Activated CD4-positive, alpha-beta T cell treated with anti-CD3 and anti-CD28 coated beads, Interleukin-2, amount 10 ng/mL, durations not matched to agents 7 days and 5 days (primary cell): ENCODE data around the gene OXSR1. TPM values are rescaled to one million over a fixed set of nuclear protein-coding genes. Genes with fewer than 3 reads are reported as not detected.
"Not testable (repeated sequence)": the region's sequence is repeated elsewhere in the genome, so short reads cannot be mapped to it uniquely, and the experiment has no call there.

Experiments used
- CTCF ChIA-PET: fragments of 350-600 bp; sonication (Branson Sonifier 250); formaldehyde crosslinking; loops from one replicate; lab custom pipeline; 2021; ENCODE audit warnings: antibody characterized with exemption; lab: Charles Lee
- POLR2A ChIA-PET: fragments of 350-600 bp; sonication (Branson Sonifier 250); formaldehyde crosslinking; loops from one replicate; lab custom pipeline; 2021; ENCODE audit warnings: antibody characterized with exemption; lab: Charles Lee
- DNase-seq: peaks from one replicate; pipeline ENCODE4 v3.0.0-alpha.2; 2020
- H3K27ac Mint-ChIP-seq: one replicate; pipeline ENCODE4 v1.8.0; 2021; ENCODE audit warnings: mild to moderate bottlenecking, moderate library complexity, mixed read lengths
- H3K27me3 Mint-ChIP-seq: one replicate; pipeline ENCODE4 v1.8.0; 2021; ENCODE audit warnings: mixed read lengths
- H3K36me3 Mint-ChIP-seq: one replicate; pipeline ENCODE4 v1.8.0; 2021; ENCODE audit warnings: low read depth, mixed read lengths
- H3K4me1 Mint-ChIP-seq: one replicate; pipeline ENCODE4 v1.8.0; 2021; ENCODE audit warnings: mixed read lengths
- H3K4me3 Mint-ChIP-seq: one replicate; pipeline ENCODE4 v1.8.0; 2021; ENCODE audit warnings: mild to moderate bottlenecking, moderate library complexity, mixed read lengths
- H3K9me3 Mint-ChIP-seq: one replicate; pipeline ENCODE4 v1.8.0; 2021; ENCODE audit warnings: mixed read lengths
- total RNA-seq, 2 experiments: library from RNA; stranded (reverse); gene quantifications; one replicate each; pipeline ENCODE4 v1.2.3, GENCODE V29; 2021

OXSR1 gene
- total RNA-seq, 2 experiments from 2014 or later, result 52.4 to 57.3 TPM

DNA sequence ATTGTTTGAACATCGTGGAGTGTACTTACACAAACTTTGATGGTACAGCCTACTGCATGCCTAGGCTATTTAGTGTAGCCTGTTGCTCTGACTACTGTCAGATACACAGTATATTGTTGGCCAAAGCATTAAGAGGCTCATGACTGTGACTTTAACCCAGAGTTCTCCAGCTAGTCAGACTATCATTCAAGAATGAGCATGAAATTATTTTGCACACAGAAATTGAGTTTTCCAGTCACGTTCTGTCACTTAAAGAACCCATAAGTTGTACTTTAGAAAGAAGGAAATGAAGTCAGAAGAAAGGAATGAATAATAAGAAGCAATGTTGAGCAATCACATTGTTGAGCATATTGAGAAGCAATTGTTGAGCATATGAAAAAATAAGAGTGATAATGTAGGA is 62.7 kb downstream of the OXSR1 start:
- H3K4me1 Mint-ChIP-seq, result peaks cover 6% of the 10 kb centered on the region
- CTCF ChIA-PET, result no interaction called here

DNA sequence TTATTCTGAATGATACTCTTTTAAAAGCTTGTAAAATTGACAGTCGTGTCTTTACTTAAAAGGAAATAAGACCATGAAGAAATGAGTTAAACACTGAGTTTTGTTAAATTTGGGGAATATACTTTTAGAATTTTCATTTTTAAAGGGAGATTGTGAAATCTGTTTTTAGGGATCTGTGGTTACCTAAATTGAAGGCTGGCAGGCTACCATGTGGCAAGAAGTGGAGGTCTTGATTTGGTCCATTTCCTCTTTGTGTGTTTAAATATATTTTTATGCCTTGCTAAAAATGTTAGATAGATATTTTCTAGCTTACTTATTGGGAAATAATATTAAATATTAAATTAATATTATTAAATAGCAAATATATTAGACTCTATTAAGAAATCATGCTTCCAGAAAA is 63.7 kb downstream of the OXSR1 start:
- Mint-ChIP-seq H3K27me3 (no peaks in the 10 kb centered on the region), H3K9me3 (peaks cover 3% of the 10 kb centered on the region), H3K27ac (no peak overlapping the region), H3K4me1 (peaks cover 10% of the 10 kb centered on the region), H3K4me3 (no peak overlapping the region), H3K36me3 (peaks cover 73% of the 10 kb centered on the region)
- DNase-seq, result no peak
- ChIA-PET CTCF (no interaction called here), POLR2A (no interaction called here)

More for the DNA sequence above, 62.7 kb downstream of the OXSR1 start:
- POLR2A ChIA-PET, result no interaction called here
- Mint-ChIP-seq H3K27me3 (no peaks in the 10 kb centered on the region), H3K27ac (no peak overlapping the region), H3K9me3 (peaks cover 2% of the 10 kb centered on the region), H3K36me3 (peaks cover 70% of the 10 kb centered on the region), H3K4me3 (no peak overlapping the region)
- DNase-seq, result no peak

DNA sequence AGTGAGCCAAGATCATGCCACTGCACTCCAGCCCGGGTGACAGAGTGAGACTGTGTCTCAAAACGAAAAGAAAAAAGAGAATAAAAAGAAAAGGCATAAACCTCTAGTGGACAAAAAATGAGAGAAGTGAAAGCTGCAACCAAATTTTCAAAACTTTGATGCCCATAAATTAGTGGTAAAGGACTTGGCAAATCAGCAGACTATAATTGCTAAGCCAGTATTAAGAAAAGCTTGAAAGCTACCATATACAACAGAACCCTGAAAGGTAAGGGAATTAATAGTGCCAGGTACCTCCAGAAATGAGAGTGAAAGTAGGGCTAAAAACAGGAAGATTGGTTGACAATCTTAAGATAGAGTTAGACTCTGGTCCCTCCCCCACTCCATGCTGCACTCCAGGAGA is 67.4 kb downstream of the OXSR1 start:
- CTCF ChIA-PET, result interaction anchor here (1.0 kb wide), 1 partner anchor 17 kb away, joined by 3 read pairs; no protein-coding TSS in a partner anchor
- Mint-ChIP-seq H3K9me3 (peaks cover 6% of the 10 kb centered on the region), H3K4me3 (no peak overlapping the region), H3K4me1 (peaks cover 8% of the 10 kb centered on the region), H3K27ac (peak overlapping the region; percentile 34), H3K27me3 (no peaks in the 10 kb centered on the region), H3K36me3 (peaks cover 78% of the 10 kb centered on the region)
- POLR2A ChIA-PET, result no interaction called here
- no peak for DNase-seq

DNA sequence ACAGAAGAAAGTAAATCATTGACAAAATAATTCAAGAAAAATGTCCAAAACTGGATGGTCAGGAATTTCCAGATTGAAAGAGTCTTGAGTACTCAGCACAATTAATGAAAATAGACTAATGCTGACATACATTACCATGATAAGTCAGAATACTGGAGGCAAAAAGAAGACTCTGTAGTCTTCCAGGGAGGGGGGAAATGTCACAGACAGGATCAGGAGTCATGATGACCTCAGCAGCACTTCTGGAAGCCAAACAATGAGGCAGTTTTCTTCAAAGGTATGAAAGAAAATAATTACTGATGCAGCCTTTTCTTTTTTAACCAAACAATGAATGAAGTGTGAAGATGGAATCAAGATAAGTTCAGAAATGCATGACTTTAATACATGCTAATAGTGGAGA is 70.1 kb downstream of the OXSR1 start:
- H3K4me3 Mint-ChIP-seq, result no peak overlapping the region
- H3K9me3 Mint-ChIP-seq, result peaks cover 21% of the 10 kb centered on the region
- no peak for DNase-seq
- CTCF ChIA-PET, result no interaction called here
- peaks cover 8% of the 10 kb centered on the region for H3K4me1 Mint-ChIP-seq
- H3K36me3 Mint-ChIP-seq, result peaks cover 88% of the 10 kb centered on the region
- POLR2A ChIA-PET, result no interaction called here
- no peaks in the 10 kb centered on the region for H3K27me3 Mint-ChIP-seq
- H3K27ac Mint-ChIP-seq, result no peak overlapping the region

DNA sequence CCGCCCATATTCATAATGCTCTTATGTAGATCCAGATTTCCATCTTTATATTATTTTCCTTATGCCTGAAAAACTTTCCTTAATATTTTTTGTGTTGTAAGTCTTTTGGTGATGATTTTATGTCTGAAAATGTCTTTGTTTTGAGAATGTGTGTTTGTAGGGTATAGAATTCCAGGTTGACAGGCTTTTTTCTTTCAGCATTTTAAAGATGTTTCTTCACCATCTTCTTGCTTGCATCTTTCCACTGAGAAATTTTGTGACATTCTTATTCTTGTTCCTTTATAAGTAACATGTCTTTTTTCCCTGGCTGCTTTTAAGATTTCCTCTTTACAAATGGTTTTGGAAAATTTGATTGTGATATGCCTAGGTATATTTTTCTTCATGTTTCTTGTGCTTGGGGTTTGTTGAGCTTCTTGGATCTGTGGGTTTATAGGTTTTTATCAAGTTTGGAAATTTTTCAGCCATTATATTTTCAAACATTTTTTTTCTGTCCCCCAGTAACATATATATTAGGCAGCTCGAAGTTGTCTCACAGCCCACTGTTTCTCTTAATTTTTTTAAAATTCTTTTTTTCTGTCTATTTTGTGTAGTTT is 73.2 kb downstream of the OXSR1 start:
- ChIA-PET POLR2A (no interaction called here), CTCF (interaction anchor here (1.3 to 1.4 kb wide), 2 partner anchors 11 to 12 kb away, joined by 3 to 5 read pairs; no protein-coding TSS in a partner anchor)
- Mint-ChIP-seq H3K9me3 (peaks cover 18% of the 10 kb centered on the region), H3K36me3 (peaks cover 73% of the 10 kb centered on the region), H3K27me3 (no peaks in the 10 kb centered on the region), H3K4me1 (no peaks in the 10 kb centered on the region), H3K27ac (no peak overlapping the region), H3K4me3 (no peak overlapping the region)
- DNase-seq, result no peak

DNA sequence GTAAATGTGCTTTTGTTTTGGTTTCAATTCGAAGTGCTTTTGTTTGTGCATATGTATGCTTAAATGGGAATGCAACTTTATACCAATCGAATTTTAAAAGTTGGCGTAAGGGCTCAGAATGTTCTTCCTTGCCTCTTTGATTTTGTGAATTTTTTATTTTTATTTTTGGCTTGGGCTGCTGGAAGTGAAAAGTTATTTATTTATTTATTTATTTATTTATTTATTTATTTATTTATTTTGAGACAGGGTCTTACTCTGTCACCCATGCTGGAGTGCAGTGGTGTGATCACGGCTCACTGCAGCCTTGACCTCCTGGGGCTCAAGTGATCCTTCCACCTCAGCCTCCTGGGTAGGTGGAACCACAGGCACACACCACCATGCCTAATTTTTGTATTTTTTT is 77.5 kb downstream of the OXSR1 start:
- H3K4me1 Mint-ChIP-seq, H3K4me3 Mint-ChIP-seq, DNase-seq, POLR2A ChIA-PET, CTCF ChIA-PET, H3K27me3 Mint-ChIP-seq, H3K27ac Mint-ChIP-seq: not testable (repeated sequence)
- H3K9me3 Mint-ChIP-seq, result peaks cover 14% of the 10 kb centered on the region
- peaks cover 58% of the 10 kb centered on the region for H3K36me3 Mint-ChIP-seq

DNA sequence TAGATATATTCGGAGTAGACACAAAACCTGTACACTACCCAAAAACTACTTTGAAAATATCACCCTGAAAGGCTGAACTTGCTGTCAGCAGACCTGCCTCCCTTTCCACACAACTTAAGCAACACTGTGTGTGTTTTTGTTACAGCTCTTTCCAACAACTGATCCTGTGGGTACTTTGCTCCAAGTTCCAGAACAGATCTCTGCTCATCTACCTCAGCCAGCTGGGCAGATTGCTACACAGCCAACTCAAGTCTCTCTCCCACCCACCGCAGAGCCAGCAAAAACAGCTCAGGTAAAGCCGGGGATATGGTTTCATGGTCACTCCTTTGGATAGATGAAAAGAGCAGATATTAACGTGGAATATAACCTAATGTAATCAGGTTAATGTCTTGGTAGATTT is 80.6 kb downstream of the OXSR1 start:
- no peaks in the 10 kb centered on the region for H3K27me3 Mint-ChIP-seq
- H3K27ac Mint-ChIP-seq, result no peak overlapping the region
- DNase-seq, result no peak
- no peaks in the 10 kb centered on the region for H3K9me3 Mint-ChIP-seq
- peaks cover 8% of the 10 kb centered on the region for H3K4me1 Mint-ChIP-seq
- POLR2A ChIA-PET, result no interaction called here
- H3K36me3 Mint-ChIP-seq, result peaks cover 46% of the 10 kb centered on the region
- H3K4me3 Mint-ChIP-seq, result no peak overlapping the region
- CTCF ChIA-PET, result no interaction called here

DNA sequence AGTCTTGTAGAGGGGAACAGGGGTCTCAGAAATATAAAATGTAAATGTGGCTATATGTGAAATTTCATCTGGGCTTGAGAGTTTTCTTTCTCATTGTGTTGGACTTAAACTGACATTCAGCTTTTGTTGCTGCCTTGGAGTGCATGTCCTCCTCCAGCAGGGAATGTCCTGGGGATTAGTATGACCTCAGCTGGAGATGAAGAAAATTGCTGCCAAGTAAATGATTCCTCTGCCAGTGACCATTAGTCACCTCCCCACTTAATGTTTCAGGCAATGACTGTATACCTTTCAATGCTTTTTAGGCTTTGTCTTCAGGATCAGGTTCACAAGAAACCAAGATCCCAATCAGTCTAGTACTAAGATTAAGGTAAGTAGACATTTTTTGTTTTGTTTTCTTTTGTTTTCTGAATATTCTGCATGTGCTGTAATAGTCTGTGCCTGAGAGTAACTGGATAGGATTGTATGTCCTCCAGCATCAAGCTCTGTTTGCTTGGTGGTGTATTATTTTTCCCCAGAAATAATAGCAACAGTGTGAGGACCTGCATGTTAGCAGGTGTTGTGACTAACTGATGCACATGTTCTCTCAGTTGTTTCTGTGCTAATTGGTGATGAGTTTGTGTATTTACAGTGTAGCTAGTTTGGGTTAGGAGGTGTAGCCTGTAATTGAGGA is 82.2 kb downstream of the OXSR1 start:
- H3K4me1 Mint-ChIP-seq, result peaks cover 8% of the 10 kb centered on the region
- CTCF ChIA-PET, result interaction anchor here (0.7 kb wide), 1 partner anchor 22 kb away, joined by 3 read pairs; no protein-coding TSS in a partner anchor
- H3K9me3 Mint-ChIP-seq, result no peaks in the 10 kb centered on the region
- peak overlapping the region; percentile 57 for H3K27ac Mint-ChIP-seq
- no peaks in the 10 kb centered on the region for H3K27me3 Mint-ChIP-seq
- DNase-seq, result no peak
- no peak overlapping the region for H3K4me3 Mint-ChIP-seq
- peaks cover 59% of the 10 kb centered on the region for H3K36me3 Mint-ChIP-seq
- POLR2A ChIA-PET, result no interaction called here

DNA sequence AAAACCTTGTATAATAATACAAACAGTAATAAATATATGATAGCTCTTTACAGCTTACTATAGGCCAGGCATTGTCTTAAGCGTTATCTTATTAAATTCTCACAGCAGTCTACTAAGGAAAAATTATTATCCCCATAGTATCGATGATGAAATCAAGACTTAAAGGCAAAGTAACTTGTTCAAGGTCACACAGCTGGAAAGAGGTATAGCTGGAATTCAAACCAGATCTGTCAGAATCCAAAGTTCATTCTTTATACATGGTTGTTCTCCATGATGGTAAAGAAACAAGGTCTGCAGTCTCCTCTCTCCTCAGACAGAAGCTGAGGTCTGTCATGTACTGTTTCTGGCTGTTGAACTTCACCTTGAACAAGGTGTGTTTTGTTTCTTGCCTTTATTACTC is 84.9 kb downstream of the OXSR1 start:
- H3K9me3 Mint-ChIP-seq, result no peaks in the 10 kb centered on the region
- no peak overlapping the region for H3K27ac Mint-ChIP-seq
- peaks cover 73% of the 10 kb centered on the region for H3K36me3 Mint-ChIP-seq
- H3K4me1 Mint-ChIP-seq, result peaks cover 19% of the 10 kb centered on the region
- CTCF ChIA-PET, result interaction anchor here (0.8 to 1.0 kb wide), 3 partner anchors 11 to 230 kb away, joined by 3 to 5 read pairs (median 3); no protein-coding TSS in a partner anchor
- no peak for DNase-seq
- H3K27me3 Mint-ChIP-seq, result no peaks in the 10 kb centered on the region
- POLR2A ChIA-PET, result interaction anchor here (0.6 kb wide), 1 partner anchor 1381 kb away, joined by 3 read pairs; no protein-coding TSS in a partner anchor
- H3K4me3 Mint-ChIP-seq, result no peak overlapping the region

DNA sequence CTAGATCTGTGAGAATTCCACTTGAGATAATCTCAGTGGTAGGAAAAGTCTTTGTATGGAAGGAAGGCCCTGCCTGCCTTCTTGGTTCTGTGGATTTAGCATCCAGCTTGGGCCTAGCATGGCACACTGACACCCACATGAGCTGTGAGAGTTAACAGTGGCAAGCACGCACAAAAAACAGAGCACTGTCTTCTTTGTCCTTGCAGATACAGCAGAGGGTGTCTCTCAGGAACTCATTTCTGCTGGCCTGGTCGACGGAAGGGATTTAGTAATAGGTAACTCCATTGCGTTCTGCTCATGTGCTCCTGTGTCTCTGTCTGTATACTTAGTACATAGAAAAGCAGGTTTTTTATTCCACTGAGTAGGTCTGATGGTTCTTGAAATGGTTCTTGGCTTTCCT is 85.9 kb downstream of the OXSR1 start:
- Mint-ChIP-seq H3K9me3 (no peaks in the 10 kb centered on the region), H3K4me3 (no peak overlapping the region), H3K27ac (no peak overlapping the region), H3K27me3 (no peaks in the 10 kb centered on the region), H3K4me1 (peaks cover 24% of the 10 kb centered on the region), H3K36me3 (peaks cover 73% of the 10 kb centered on the region)
- CTCF ChIA-PET, result no interaction called here
- no peak for DNase-seq
- POLR2A ChIA-PET, result no interaction called here

DNA sequence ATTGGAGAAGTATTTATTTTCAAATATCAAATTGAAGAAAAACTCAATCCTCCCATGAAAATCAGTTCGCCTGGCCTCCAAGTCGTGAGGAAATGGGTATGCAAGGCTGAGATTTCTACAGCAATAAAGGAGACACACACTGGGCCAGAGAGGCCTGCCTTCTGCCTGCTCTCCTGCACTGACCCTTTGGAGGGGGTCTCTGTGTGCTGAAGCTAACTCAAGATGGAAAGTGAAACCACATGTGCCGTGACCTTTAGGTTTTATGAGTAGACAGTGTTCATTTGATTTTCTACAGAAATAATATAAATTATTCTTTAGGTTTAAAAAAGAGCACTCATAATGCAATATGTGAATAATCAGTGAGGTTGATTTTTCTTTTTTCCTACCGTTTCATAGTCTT is 88.4 kb downstream of the OXSR1 start:
- ChIA-PET CTCF (interaction anchor here (1.1 kb wide), 1 partner anchor 10 kb away, joined by 3 read pairs; no protein-coding TSS in a partner anchor), POLR2A (no interaction called here)
- no peak for DNase-seq
- H3K27ac Mint-ChIP-seq, result no peak overlapping the region
- H3K4me3 Mint-ChIP-seq, result no peak overlapping the region
- H3K4me1 Mint-ChIP-seq, result peaks cover 32% of the 10 kb centered on the region
- H3K27me3 Mint-ChIP-seq, result no peaks in the 10 kb centered on the region
- H3K36me3 Mint-ChIP-seq, result peaks cover 68% of the 10 kb centered on the region
- no peaks in the 10 kb centered on the region for H3K9me3 Mint-ChIP-seq

DNA sequence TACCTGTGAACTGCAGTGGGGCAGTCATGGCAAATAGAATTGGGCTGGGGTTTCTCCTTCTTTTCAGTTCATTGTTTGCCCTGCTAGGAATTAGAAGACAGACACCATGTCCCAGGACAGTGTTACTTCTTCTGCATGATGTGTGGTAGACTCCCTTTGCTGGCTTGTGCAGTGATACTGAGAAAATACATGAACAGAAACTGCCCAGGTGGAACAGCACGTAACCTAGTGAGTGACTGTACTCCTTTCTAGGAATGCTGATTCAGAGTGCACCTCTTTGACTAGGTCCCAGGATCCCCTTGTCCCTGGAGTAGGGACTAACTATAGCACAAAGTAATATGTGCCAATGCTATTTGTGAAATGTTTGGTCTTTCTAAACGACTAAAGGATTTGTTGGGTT is 89.5 kb downstream of the OXSR1 start:
- H3K36me3 Mint-ChIP-seq, result peaks cover 63% of the 10 kb centered on the region
- H3K27ac Mint-ChIP-seq, result no peak overlapping the region
- H3K9me3 Mint-ChIP-seq, result no peaks in the 10 kb centered on the region
- ChIA-PET CTCF (no interaction called here), POLR2A (no interaction called here)
- no peak for DNase-seq
- H3K4me3 Mint-ChIP-seq, result no peak overlapping the region
- peaks cover 37% of the 10 kb centered on the region for H3K4me1 Mint-ChIP-seq
- H3K27me3 Mint-ChIP-seq, result no peaks in the 10 kb centered on the region

DNA sequence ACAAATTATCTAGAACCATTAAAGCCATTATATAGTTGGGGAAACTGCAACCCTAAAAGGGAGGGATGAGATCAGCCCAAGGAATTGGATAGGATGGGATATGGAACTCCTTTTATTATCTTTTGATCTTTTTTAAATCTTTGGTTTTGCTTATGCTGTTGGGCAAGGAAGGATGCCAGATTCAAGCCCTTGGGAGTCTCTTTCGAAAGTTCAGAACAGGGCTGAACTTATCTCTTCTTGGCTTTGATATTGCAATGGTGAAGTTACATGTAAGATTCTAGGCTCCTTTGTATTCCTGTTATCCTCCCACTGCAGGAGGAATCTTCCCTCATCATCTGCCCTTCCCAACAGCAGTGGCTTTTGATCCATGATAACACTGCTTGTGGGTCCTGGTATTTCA is 90.3 kb downstream of the OXSR1 start:
- no peak overlapping the region for H3K27ac Mint-ChIP-seq
- no peak overlapping the region for H3K4me3 Mint-ChIP-seq
- peaks cover 63% of the 10 kb centered on the region for H3K36me3 Mint-ChIP-seq
- no peaks in the 10 kb centered on the region for H3K9me3 Mint-ChIP-seq
- peaks cover 44% of the 10 kb centered on the region for H3K4me1 Mint-ChIP-seq
- ChIA-PET POLR2A (no interaction called here), CTCF (interaction anchor here (0.7 to 1.2 kb wide), 3 partner anchors 10 to 1188 kb away, joined by 3 to 5 read pairs (median 4); partner anchors contain the start of gene SLC22A13)
- DNase-seq, result no peak
- H3K27me3 Mint-ChIP-seq, result no peaks in the 10 kb centered on the region
